GM12891 (cell line): ENCODE results near the gene DNM2.

Source experiments
- POLR2A ChIP-seq: IDR thresholded peaks from 2 replicates; pipeline ENCODE4 v1.6.1; 2011; ENCODE audit warnings: low read depth, low read length, control low read depth
- POLR2AphosphoS5 ChIP-seq: IDR thresholded peaks from 2 replicates; pipeline ENCODE4 v1.6.1; 2011; ENCODE audit warnings: low read depth, low read length, control low read depth
- TAF1 ChIP-seq: IDR thresholded peaks from 2 replicates; pipeline ENCODE4 v1.6.1; 2011; ENCODE audit warnings: low read depth, low read length, control low read depth

GRCh38 chr19:10803252-10803651 lies 85.4 kb downstream of the DNM2 start:
- no peak for TF ChIP-seq POLR2AphosphoS5
- TF ChIP-seq TAF1, result no peak
- TF ChIP-seq POLR2A, result no peak
